T follicular helper cell (primary cell): Measurements from ENCODE around the gene DDX39A.
"Not testable (repeated sequence)": the region's sequence is repeated elsewhere in the genome, so short reads cannot be mapped to it uniquely, and the experiment has no call there.

Source experiments
- DNase-seq: peaks from one replicate; pipeline ENCODE4 v3.0.0-alpha.2; 2020; ENCODE audit warnings: low read depth

DDX39A gene

GRCh38 chr19:14408491-14409145 lies 10.5 kb downstream of the DDX39A start:
- DNase-seq = no peak

DNA sequence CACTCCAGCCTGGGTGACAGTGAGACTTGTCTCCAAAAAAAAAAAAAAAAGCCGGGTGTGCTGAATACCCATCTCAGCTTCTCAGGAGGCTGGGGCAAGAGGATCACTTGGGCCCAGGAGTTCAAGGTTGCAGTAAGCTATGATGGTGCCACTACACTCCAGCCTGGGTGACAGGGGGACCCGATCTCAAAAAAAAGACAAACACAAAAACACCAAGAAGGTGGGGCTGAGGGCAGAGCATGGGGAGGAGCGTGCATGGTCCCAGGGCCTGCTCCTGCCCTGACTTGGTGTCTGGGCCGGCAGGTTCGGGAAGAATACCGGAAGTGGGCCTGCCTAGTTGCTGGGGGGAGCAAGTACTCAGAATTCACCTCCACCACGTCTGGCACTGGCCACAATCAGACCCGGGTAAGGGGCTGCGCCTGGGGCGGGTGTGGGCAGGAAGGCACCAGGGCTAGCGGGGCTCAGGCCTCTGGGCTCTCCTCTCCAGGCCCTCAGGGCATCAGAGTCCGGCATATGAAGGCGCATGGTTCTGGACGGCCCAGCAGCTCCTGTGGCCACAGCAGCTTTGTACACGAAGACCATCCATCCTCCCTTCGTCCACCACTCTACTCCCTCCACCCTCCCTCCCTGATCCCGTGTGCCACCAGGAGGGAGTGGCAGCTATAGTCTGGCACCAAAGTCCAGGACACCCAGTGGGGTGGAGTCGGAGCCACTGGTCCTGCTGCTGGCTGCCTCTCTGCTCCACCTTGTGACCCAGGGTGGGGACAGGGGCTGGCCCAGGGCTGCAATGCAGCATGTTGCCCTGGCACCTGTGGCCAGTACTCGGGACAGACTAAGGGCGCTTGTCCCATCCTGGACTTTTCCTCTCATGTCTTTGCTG lies 11.3 kb downstream of the DDX39A start:
- DNase-seq = no peak

- DNase-seq = no peak
These were observed 12.3 kb downstream of the DDX39A start for GRCh38 chr19:14406645-14407401.

- peak; percentile 84 for DNase-seq
These were observed 13.1 kb downstream of the DDX39A start for GRCh38 chr19:14405758-14406644.

DNA sequence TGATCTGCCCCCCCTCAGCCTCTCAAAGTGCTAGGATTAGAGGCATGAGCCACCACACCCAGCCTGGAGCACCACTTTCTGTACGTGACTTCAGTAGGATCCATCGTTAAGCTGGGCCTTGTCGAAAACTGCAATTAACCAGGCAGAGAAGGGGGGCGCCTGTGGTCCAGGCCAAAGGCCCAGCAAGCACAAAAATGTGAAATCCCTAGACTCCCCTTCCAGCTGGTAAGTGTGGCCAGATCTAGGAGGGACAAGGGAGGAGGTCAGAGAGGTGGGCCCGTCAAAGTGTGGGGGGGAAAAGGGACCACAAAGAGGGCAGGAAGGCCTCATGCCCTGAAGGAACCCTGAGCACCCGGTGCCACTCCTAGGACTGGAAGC lies 13.8 kb downstream of the DDX39A start:
- no peak for DNase-seq

- no peak for DNase-seq
These were observed 14.8 kb downstream of the DDX39A start for GRCh38 chr19:14404312-14404711.

DNA sequence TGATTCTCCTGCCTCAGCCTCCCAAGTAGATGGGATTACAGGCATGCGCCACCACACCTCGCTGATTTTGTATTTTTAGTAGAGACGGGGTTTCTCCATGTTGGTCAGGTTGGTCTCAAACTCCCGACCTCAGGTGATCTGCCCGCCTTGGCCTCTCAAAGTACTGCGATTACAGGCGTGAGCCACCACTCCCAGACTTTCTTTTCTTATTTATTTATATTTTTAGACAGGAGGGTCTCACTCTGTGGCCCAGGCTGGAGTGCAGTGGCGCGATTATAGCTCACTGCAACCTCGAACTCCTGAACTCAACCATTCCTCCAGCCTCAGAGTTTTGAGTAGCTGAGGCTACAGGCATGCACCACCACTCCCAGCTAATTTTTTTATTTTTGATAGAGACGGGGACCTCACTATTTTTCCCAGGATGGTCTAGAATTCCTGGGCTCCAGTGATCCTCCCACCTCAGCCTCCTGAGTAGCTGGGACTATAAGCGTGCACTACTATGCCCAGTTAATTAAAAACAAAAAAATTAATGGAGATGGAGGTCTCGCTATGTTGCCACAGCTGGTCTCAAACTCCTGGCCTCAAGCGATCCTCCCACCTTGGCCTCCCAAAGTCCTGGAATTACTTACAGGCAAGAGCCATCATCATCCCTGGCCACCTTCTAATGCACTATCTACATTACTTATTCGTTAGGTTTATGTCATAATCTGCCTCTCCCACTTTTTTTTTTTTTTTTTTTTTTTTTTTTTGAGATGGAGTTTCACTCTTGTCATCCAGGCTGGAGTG lies 15.8 kb downstream of the DDX39A start:
- not testable (repeated sequence) for DNase-seq

- no peak for DNase-seq
These were observed 16.6 kb downstream of the DDX39A start for GRCh38 chr19:14402332-14403144.

DNA sequence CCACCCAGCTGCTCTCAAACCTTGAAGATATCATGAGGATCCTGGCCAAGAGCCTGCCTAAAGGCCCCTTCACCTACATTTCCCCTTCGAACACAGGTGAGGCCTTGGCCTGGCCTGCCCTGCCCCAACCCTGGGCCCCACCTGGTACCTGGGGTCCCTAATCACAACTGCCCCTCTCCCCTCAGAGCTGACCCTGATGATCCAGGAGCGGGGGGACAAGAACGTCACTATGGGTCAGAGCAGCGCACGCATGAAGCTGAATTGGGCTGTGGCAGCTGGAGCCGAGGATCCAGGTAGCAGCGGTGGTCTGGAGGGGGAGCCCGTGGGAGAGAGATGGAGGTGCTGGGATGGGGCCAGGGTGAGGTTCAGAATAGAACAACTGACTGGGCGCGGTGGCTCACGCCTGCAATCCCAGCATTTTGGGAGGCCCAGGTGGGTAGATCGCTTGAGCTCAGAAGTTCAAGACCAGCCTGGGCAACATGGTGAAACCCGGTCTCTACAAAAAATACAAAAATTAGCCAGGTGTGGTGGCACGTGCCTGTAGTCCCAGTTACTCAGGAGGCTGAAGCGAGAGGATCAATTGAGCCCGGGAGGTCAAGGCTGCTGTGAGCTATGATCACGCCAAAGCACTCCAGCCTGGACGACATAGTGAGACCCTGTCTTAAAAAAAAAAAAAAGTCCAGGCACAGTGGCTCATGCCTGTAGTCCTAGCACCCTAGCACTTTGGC lies 17.5 kb downstream of the DDX39A start:
- no peak for DNase-seq

- DNase-seq = no peak
These were observed 18.1 kb downstream of the DDX39A start for GRCh38 chr19:14400951-14401431.

- not testable (repeated sequence) for DNase-seq
These were observed 22.0 kb downstream of the DDX39A start for GRCh38 chr19:14397168-14397567.

- not testable (repeated sequence) for DNase-seq
These were observed 22.4 kb downstream of the DDX39A start for GRCh38 chr19:14396730-14397129.

- no peak for DNase-seq
These were observed 23.3 kb downstream of the DDX39A start for GRCh38 chr19:14395710-14396336.

GRCh38 chr19:14395262-14395661 lies 23.9 kb downstream of the DDX39A start:
- DNase-seq = no peak

- DNase-seq = no peak
These were observed 25.0 kb downstream of the DDX39A start for GRCh38 chr19:14394167-14394566.

GRCh38 chr19:14393329-14393728 lies 25.8 kb downstream of the DDX39A start:
- DNase-seq = no peak

DNA sequence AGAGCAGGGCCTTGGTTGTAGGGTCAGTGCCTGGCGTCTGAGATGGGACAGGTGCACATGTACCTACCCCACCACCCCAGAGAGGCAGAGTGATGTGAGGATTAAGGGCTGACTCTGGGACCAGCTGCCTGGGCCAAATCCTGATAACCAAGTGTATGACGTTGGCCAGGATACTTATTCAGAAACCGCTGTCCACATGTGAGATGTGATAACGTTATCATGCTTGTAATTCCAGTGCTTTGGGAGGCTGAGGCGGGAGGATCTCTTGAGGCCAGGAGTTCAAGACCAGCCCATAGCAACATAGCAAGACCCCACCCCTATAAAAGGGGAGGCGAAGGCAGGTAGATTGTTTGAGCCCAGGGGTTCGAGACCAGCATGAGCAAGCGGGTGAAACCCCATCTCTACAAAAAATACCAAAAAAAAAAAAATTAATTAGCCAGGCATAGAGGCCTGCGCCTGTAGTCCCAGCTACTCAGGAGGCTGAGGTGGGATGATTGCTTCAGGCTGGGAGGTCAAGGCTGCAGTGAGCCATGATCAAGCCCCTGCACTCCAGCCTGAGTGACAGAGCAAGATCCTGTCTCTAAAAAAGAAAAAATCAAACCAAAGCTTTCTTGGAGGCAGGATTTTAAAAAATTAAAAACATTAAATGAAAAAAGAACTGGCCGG lies 27.9 kb downstream of the DDX39A start:
- no peak for DNase-seq

- DNase-seq = no peak
These were observed 28.6 kb downstream of the DDX39A start for GRCh38 chr19:14390548-14390947.
